ENCODE measurements around the gene JARID2.

Gene JARID2

DNA sequence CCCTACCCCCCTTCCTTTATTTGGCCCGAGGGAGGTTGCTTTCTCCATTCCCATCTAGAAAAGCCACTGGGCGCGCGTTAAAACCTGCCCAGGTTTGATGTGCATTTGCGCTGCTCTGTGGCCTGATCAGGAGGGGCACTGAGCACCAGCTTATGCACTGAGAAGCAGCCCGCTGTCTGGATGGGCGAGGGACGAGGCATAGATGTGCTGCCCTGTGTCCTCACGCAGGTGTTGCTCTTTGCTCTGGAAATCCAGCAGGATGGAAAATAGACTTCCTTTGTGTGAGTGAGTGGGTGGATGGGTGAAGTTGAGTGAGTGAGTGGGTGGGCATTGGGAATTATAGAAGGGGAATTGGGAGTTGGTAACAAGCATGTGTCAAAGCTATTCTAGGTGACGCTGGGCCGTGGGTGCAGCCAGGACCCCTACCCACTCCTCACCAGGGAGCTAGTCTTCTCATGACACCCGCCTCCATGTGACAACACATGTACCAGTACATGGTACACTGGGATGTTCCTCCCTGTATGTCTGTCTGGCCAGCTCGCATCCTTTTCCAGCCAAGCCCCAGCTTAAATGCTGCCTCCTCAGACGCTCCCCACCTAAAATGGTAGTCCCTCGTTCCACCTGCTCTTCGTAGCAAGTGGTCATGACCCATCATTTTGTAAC is 254.3 kb downstream of the JARID2 start:
- FAIRE-seq: no peak

DNA sequence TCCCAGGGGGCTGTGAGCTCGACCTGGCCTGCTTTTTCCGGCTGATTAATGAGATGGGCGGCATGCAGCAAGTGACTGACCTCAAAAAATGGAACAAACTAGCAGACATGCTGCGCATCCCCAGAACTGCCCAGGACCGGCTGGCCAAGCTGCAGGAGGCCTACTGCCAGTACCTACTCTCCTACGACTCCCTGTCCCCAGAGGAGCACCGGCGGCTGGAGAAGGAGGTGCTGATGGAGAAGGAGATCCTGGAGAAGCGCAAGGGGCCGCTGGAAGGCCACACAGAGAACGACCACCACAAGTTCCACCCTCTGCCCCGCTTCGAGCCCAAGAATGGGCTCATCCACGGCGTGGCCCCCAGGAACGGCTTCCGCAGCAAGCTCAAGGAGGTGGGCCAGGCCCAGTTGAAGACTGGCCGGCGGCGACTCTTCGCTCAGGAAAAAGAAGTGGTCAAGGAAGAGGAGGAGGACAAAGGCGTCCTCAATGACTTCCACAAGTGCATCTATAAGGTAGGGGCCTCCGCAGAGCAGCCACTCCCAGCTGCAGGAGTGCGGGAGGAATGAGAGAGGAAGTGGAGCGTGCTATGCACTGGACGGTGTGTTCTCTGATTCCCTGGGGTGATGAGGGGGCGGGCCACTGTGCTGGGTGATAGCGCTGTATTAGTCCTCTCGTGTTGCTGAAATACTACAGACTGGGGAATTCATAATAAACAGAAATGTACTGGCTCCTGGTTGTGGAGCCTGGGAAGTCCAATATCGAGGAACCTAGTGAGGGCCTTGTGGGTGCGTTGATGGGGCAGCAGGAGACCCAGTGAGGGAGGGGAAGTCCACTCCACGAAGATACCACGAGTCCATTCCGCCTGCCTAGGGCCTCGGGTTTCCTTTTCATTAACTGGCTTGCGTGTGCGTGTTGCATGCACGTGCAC is 255.3 kb downstream of the JARID2 start:
- FAIRE-seq: no peak

DNA sequence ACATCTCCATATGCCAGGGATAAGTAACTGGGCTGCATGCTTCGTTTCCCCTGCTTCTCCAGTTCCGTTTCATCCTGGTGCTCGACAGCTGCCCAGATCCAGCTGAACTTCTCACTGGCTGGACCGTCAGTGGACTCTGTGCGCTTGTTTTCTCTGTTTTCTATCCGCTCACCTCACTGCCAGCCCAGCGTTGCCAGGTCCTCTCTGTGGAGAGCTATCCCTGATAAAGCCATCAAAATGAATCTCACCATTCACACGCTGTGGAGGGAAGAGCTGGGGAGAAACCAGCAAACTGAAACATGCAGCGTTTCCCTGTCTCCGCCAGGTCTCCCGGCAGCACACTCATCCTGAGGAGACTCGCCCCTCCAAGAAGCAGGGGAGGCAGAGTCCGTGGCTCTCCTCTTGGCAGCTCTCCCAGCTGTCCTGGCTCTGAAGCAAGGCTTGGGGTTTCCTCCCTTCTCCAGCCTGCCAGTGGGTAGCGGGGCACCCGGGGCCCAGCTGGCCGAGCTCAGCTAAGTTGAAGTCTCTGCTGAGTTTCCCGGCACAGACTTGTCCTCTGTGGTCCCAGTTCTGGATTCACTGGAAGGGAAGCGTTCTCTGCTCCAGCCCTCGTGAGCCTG is 256.1 kb downstream of the JARID2 start:
- no peak for FAIRE-seq

- no peak for FAIRE-seq
Observed at GRCh38 chr6:15502446-15503345, 256.8 kb downstream of the JARID2 start.

- FAIRE-seq: no peak
Observed at GRCh38 chr6:15503346-15503680, 257.4 kb downstream of the JARID2 start.

- FAIRE-seq: no peak
Observed at GRCh38 chr6:15504040-15504495, 258.2 kb downstream of the JARID2 start.

DNA sequence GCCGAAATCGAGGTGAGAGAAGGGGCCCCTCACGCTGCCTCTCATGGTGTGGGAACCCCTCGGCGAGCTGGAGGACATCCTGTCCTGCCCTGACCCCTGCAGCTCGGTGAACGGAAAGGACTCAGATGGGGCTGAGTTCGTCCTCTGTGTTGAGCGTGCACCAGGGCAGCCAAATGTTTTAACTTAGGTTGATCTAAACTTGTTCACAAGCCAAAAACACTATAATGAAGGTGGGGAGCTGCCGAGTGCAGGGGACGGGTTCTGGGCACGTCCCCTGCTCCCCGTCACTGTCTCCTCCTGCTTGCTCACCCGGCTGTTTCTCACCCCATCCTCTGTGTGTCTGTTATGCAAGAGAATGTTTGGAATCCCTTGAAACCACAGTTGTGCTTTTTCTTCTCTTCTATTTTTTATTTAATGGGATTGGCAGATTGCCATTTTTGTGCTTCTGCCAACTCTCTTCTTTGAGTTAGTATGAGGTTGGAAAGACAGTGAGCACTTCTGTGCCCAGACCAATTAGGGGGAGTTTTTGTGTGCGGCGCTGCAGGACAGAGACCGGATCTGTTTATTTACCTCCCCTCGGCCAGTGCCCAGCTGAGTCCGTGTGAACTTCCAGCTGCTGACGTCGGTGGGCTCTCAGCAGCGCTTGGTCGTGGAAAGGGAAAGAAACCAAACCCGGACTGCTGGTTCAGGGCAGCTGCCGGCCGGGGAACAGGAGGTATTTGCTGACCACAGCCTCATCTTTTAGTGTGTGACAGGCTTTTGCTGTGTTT is 258.9 kb downstream of the JARID2 start:
- no peak for FAIRE-seq

DNA sequence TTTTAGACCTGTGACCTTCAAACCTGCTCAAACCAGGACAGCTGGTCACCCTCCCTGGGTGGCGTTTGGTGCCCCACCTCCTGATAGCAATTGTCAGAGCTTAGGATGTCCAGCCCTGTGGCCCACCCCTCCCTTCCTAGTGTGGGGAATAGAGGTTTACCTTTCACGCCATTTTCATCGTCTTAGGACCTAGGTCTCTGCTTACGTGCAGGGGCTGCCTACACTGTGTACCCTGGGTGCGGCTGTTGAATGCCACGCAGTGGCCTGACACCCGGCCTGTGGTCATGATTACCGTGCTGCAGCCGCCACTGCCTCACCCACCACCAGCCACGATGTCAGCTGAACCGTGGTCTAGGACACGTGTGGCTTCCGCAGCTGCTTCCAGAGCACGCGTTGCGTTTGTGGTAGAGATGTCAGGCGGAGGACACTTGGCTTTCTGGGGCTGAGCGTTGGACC is 259.6 kb downstream of the JARID2 start:
- FAIRE-seq: no peak

GRCh38 chr6:15506066-15506465 is 260.2 kb downstream of the JARID2 start:
- FAIRE-seq: no peak

GRCh38 chr6:15507221-15507620 is 261.4 kb downstream of the JARID2 start:
- FAIRE-seq: no peak

GRCh38 chr6:15507746-15508145 is 261.9 kb downstream of the JARID2 start:
- no peak for FAIRE-seq

DNA sequence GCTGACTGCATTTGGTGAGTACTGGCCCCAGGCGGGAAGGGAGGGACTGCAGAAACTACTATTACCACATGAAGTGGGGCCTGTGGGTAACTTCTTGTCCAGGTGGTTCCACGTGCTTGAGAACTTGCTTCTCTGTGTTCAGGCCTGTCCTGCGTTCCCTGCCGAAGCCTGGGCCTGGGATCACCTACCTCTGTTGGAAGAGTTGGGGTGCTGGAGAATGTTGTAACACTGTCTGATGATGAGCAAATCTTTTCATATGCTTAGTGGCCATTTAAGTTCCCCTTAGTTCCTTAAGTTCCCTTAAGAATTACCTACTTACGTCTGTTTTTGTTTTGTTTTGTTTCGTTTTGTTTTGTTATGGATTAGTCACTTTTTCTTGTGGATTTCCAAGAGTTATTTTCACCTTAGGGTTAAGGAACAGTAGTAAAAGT is 262.6 kb downstream of the JARID2 start:
- no peak for FAIRE-seq

DNA sequence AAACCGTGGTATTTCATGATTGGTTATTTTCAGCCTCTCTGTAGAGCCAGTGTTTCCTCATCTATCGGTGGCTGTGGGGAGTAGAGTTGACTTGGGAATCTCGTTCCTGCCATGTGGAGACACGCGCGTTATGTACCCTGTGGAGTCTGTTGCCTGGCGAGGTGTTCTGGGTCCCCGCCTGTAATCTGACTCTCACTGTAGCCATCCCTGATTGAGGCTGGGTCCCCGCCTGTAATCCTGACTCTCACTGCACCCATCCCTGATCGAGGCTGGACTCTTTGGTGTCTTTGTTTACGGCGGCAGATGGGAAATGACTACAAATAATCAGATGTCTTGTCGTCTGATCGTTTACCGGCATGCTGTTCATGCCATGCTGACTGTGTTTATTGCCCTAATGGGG is 263.1 kb downstream of the JARID2 start:
- FAIRE-seq: no peak

GRCh38 chr6:15509335-15509933 is 263.6 kb downstream of the JARID2 start:
- FAIRE-seq: no peak

- no peak for FAIRE-seq
Observed at GRCh38 chr6:15510121-15510520, 264.3 kb downstream of the JARID2 start.

GRCh38 chr6:15510536-15511247 is 264.8 kb downstream of the JARID2 start:
- no peak for FAIRE-seq

- FAIRE-seq: no peak
Observed at GRCh38 chr6:15511248-15512125, 265.6 kb downstream of the JARID2 start.

- no peak for FAIRE-seq
Observed at GRCh38 chr6:15512126-15512525, 266.3 kb downstream of the JARID2 start.

GRCh38 chr6:15512721-15513120 is 266.9 kb downstream of the JARID2 start:
- no peak for FAIRE-seq

Data from colon (tissue), 2 donors.